ENCODE data around the gene MYO3B.

DNA sequence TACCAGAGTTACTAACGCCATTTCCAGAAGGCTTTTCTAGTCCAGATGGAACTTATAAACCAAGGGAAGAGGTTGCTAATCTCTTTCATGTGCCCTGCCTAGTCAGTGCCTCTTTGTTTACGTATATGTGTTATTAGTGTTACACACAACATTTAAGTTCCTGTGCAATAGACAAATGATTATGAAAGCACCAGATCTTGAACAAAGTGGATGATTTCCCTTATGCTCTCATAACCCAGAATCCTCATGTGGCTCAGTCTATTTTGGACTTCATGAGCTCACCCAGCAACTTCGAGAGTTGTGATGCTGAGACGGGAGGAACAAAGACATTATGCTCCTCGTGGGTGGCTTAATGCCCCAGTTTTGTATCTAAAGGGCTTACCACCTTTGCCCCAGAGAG, 322.8 kb downstream of the MYO3B start:
- TF ChIP-seq, protein P1, sequence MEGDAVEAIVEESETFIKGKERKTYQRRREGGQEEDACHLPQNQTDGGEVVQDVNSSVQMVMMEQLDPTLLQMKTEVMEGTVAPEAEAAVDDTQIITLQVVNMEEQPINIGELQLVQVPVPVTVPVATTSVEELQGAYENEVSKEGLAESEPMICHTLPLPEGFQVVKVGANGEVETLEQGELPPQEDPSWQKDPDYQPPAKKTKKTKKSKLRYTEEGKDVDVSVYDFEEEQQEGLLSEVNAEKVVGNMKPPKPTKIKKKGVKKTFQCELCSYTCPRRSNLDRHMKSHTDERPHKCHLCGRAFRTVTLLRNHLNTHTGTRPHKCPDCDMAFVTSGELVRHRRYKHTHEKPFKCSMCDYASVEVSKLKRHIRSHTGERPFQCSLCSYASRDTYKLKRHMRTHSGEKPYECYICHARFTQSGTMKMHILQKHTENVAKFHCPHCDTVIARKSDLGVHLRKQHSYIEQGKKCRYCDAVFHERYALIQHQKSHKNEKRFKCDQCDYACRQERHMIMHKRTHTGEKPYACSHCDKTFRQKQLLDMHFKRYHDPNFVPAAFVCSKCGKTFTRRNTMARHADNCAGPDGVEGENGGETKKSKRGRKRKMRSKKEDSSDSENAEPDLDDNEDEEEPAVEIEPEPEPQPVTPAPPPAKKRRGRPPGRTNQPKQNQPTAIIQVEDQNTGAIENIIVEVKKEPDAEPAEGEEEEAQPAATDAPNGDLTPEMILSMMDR (conservative IDR thresholded peaks at IDR 0.05; ENCODE audit: low read depth, low read length): no peak
- TF ChIP-seq EZH2 (IDR thresholded peaks at IDR 0.05; ENCODE audit: borderline replicate concordance, low read depth, low read length, poor library complexity, severe bottlenecking): no peak
